IMR-90 (cell line): Measurements from ENCODE around the gene EIF4A3. TPM values are rescaled to one million over a fixed set of nuclear protein-coding genes. Genes with fewer than 3 reads are reported as not detected.
A peak's percentile ranks its signal among the peaks of the same experiment; 100 is the strongest.

Experiments used
- ATAC-seq: fragments of 200-7000 bp; cut with Tn5 transposase; 2 replicates; pipeline ENCODE4 v1.9.1; 2020; ENCODE audit warnings: low read depth, mild to moderate bottlenecking, moderate library complexity
- BruUV-seq: library from RNA; stranded (reverse); fragments of 400-500 nt; replicated peaks from 2 replicates; lab custom pipeline; 2021; lab: Mats Ljungman, UMichigan
- CTCF ChIA-PET: fragments of 300-600 bp; formaldehyde crosslinking; extraction: SDS; loops from one replicate; lab custom pipeline; 2021; ENCODE audit warnings: antibody characterized with exemption; lab: Yijun Ruan, JAX
- POLR2A ChIA-PET: fragments of 300-600 bp; sonication (Branson Sonifier 250); formaldehyde crosslinking; loops from one replicate; lab custom pipeline; 2022; ENCODE audit warnings: antibody characterized with exemption; ENCODE audit not compliant: unreplicated experiment; lab: Charles Lee
- DNase-seq: peaks from one replicate; pipeline ENCODE4 v3.0.0; 2013
- H2AFZ ChIP-seq: replicated peaks from 2 replicates; pipeline ENCODE3; 2013; ENCODE audit warnings: low read length, mild to moderate bottlenecking; ENCODE audit not compliant: poor library complexity
- H2AK5ac ChIP-seq: 2 replicates; pipeline ENCODE4 v1.6.1; 2013; ENCODE audit warnings: low read depth, low read length, inconsistent platforms
- H2AK9ac ChIP-seq: replicated peaks from 2 replicates; pipeline ENCODE3; 2013; ENCODE audit warnings: mild to moderate bottlenecking, low read depth, low read length, moderate library complexity; ENCODE audit not compliant: poor library complexity
- H2BK120ac ChIP-seq: 2 replicates; pipeline ENCODE4 v1.6.1; 2013; ENCODE audit warnings: low read depth, low read length, inconsistent platforms
- H2BK15ac ChIP-seq: 3 replicates; pipeline ENCODE4 v1.6.1; 2013; ENCODE audit warnings: low read depth, low read length, inconsistent platforms
- H2BK20ac ChIP-seq: 2 replicates; pipeline ENCODE4 v1.6.1; 2013; ENCODE audit warnings: low read depth, mild to moderate bottlenecking, inconsistent platforms, low read length, moderate library complexity
- H2BK5ac ChIP-seq: 2 replicates; pipeline ENCODE4 v1.6.1; 2013; ENCODE audit warnings: mild to moderate bottlenecking, low read depth, low read length, inconsistent platforms; ENCODE audit not compliant: poor library complexity, severe bottlenecking
- H3K14ac ChIP-seq: replicated peaks from 2 replicates; pipeline ENCODE4 v1.6.1; 2013; ENCODE audit warnings: low read depth, low read length, inconsistent platforms
- H3K18ac ChIP-seq: 2 replicates; pipeline ENCODE4 v1.6.1; 2013; ENCODE audit warnings: low read depth, low read length, control low read depth
- H3K23ac ChIP-seq: 2 replicates; pipeline ENCODE4 v1.6.1; 2013; ENCODE audit warnings: low read depth, low read length, inconsistent platforms
- H3K27ac ChIP-seq: 2 replicates; pipeline ENCODE4 v1.5.1; 2013; ENCODE audit warnings: mild to moderate bottlenecking, control low read depth, low read length; ENCODE audit not compliant: insufficient read depth
- H3K27me3 ChIP-seq: 2 replicates; pipeline ENCODE4 v1.6.1; 2013; ENCODE audit warnings: low read length; ENCODE audit not compliant: control insufficient read depth, insufficient read depth
- H3K36me3 ChIP-seq: 2 replicates; pipeline ENCODE4 v1.6.1; 2013; ENCODE audit warnings: low read length, mixed read lengths; ENCODE audit not compliant: control insufficient read depth, insufficient read depth
- H3K4ac ChIP-seq: 2 replicates; pipeline ENCODE4 v1.6.1; 2013; ENCODE audit warnings: low read depth, low read length, inconsistent platforms
- H3K4me1 ChIP-seq: 2 replicates; pipeline ENCODE4 v1.6.1; 2013; ENCODE audit warnings: low read length, mixed read lengths; ENCODE audit not compliant: control insufficient read depth, insufficient read depth
- H3K4me2 ChIP-seq: 2 replicates; pipeline ENCODE4 v1.6.1; 2013; ENCODE audit warnings: low read depth, mild to moderate bottlenecking, control low read depth, low read length, moderate library complexity
- H3K4me3 ChIP-seq: 2 replicates; pipeline ENCODE4 v1.5.1; 2013; ENCODE audit warnings: low read depth, mild to moderate bottlenecking, control low read depth, low read length, moderate library complexity; ENCODE audit not compliant: insufficient read depth
- H3K56ac ChIP-seq: 2 replicates; pipeline ENCODE4 v1.6.1; 2013; ENCODE audit warnings: low read length, inconsistent platforms; ENCODE audit not compliant: insufficient read depth; ENCODE audit errors: extremely low read depth
- H3K79me1 ChIP-seq, 2 experiments: 2 replicates each; pipeline ENCODE4 v1.6.1; 2013; ENCODE audit warnings: low read length in 2 of 2, inconsistent platforms in 1 of 2, low read depth in 1 of 2
- H3K9ac ChIP-seq: 2 replicates; pipeline ENCODE4 v1.6.1; 2013; ENCODE audit warnings: low read depth, low read length, control low read depth
- H3K9me1 ChIP-seq: 2 replicates; pipeline ENCODE4 v1.6.1; 2013; ENCODE audit warnings: low read length, inconsistent platforms; ENCODE audit not compliant: insufficient read depth
- H3K9me3 ChIP-seq: 2 replicates; pipeline ENCODE4 v1.6.1; 2013; ENCODE audit warnings: low read length; ENCODE audit not compliant: control insufficient read depth, insufficient read depth
- H4K20me1 ChIP-seq: 2 replicates; pipeline ENCODE4 v1.6.1; 2013; ENCODE audit warnings: low read length, inconsistent platforms; ENCODE audit not compliant: insufficient read depth
- H4K5ac ChIP-seq: 2 replicates; pipeline ENCODE4 v1.6.1; 2013; ENCODE audit warnings: mild to moderate bottlenecking, low read depth, low read length, control low read depth
- H4K8ac ChIP-seq, 2 experiments: 2 replicates each; pipeline ENCODE4 v1.6.1; 2013; ENCODE audit warnings: low read depth in 2 of 2, low read length in 2 of 2, control low read depth in 1 of 2, inconsistent platforms in 1 of 2
- H4K91ac ChIP-seq: 2 replicates; pipeline ENCODE4 v1.6.1; 2013; ENCODE audit warnings: low read depth, low read length, inconsistent platforms; ENCODE audit not compliant: insufficient read depth
- BHLHE40 ChIP-seq: fragments of 150-350 bp; IDR thresholded peaks from 2 replicates; pipeline ENCODE4 v1.6.1; 2016; ENCODE audit warnings: mild to moderate bottlenecking, low read depth, low read length
- CEBPB ChIP-seq: IDR thresholded peaks from 2 replicates; pipeline ENCODE4 v1.6.1; 2012; ENCODE audit warnings: low read depth, low read length, improper control_type of control experiment
- CHD1 ChIP-seq: IDR thresholded peaks from 2 replicates; pipeline ENCODE4 v1.6.1; 2012; ENCODE audit warnings: low read depth, low read length, improper control_type of control experiment
- CTCF ChIP-seq: conservative IDR thresholded peaks from 2 replicates; pipeline ENCODE4 v1.5.1; 2012; ENCODE audit warnings: mild to moderate bottlenecking, low read depth, low read length, improper control_type of control experiment
- ELK1 ChIP-seq: fragments of 150-350 bp; IDR thresholded peaks from 2 replicates; pipeline ENCODE4 v1.6.1; 2016; ENCODE audit warnings: low read depth, mild to moderate bottlenecking, low read length, moderate library complexity, borderline replicate concordance
- FOS ChIP-seq: fragments of 150-350 bp; IDR thresholded peaks from 2 replicates; pipeline ENCODE4 v1.6.1; 2016; ENCODE audit warnings: low read depth, low read length
- MAFK ChIP-seq: IDR thresholded peaks from 2 replicates; pipeline ENCODE4 v1.6.1; 2012; ENCODE audit warnings: low read depth, low read length, improper control_type of control experiment
- MXI1 ChIP-seq: IDR thresholded peaks from 2 replicates; pipeline ENCODE4 v1.6.1; 2012; ENCODE audit warnings: low read depth, mild to moderate bottlenecking, low read length, moderate library complexity, borderline replicate concordance
- NFE2L2 ChIP-seq: fragments of 150-350 bp; IDR thresholded peaks from 2 replicates; pipeline ENCODE4 v1.6.1; 2016; ENCODE audit warnings: low read depth, mild to moderate bottlenecking, low read length
- RAD21 ChIP-seq: IDR thresholded peaks from 2 replicates; pipeline ENCODE4 v1.6.1; 2012; ENCODE audit warnings: low read length, improper control_type of control experiment
- RCOR1 ChIP-seq: IDR thresholded peaks from 2 replicates; pipeline ENCODE4 v1.6.1; 2012; ENCODE audit warnings: mild to moderate bottlenecking, low read length, improper control_type of control experiment; ENCODE audit not compliant: insufficient replicate concordance
- RFX5 ChIP-seq: IDR thresholded peaks from 2 replicates; pipeline ENCODE4 v1.8.0; 2012; ENCODE audit warnings: low read depth, mild to moderate bottlenecking, low read length, moderate library complexity
- SMC3 ChIP-seq: fragments of 150-350 bp; IDR thresholded peaks from 2 replicates; pipeline ENCODE4 v1.6.1; 2016; ENCODE audit warnings: low read depth, mild to moderate bottlenecking, antibody characterized with exemption, low read length, moderate library complexity
- USF2 ChIP-seq: fragments of 150-350 bp; IDR thresholded peaks from 2 replicates; pipeline ENCODE4 v1.6.1; 2017; ENCODE audit warnings: mild to moderate bottlenecking, antibody characterized with exemption, low read length, low read depth
- WGBS, 2 experiments: methylation state at CpG; one replicate each; pipeline versions ENCODE4 v1.1.5 to v1.1.7; 2013; ENCODE audit warnings: missing lambda C conversion rate in 2 of 2; ENCODE audit not compliant: insufficient read length in 1 of 2; ENCODE audit errors: extremely low coverage in 2 of 2; 5-methylcytosine and 5-hydroxymethylcytosine counted together
- dilution Hi-C: fragments of 300-500 bp; cut with HindIII; formaldehyde crosslinking; loops from one replicate; pipeline ENCODE4 v1.14.3; 2018; ENCODE audit warnings: low sequenced_read_pairs; ENCODE audit not compliant: unreplicated experiment
- in situ Hi-C: fragments of 300-500 bp; cut with MboI; formaldehyde crosslinking; loops from 3 replicates; pipeline ENCODE4 v1.14.3; 2019; ENCODE audit warnings: low sequenced_read_pairs, inconsistent platforms, mixed read lengths
- intact Hi-C: fragments of 100-400 bp; cut with micrococcal nuclease; formaldehyde crosslinking; loops from 2 replicates; pipeline ENCODE4 v1.10.0; 2022
- polyA plus RNA-seq, 3 experiments: library from polyadenylated mRNA; depleted of rRNA; stranded (reverse); fragments of >200 nt; gene quantifications; 2 replicates each; pipeline ENCODE4 v1.2.3, GENCODE V29; 2012; ENCODE audit warnings: low replicate concordance in 1 of 3
- total RNA-seq: library from RNA; depleted of rRNA; stranded (reverse); fragments of >200 nt; gene quantifications from 2 replicates; pipeline ENCODE4 v1.2.3, GENCODE V29; 2012

The EIF4A3 gene
- total and polyA plus RNA-seq, 2 of the 4 experiments (the other 2 are of a cell fraction), result 85.3 to 97.1 TPM

- Histone ChIP-seq H3K27me3 (peaks cover 24% of the 10 kb centered on the region), H3K79me1 (no peaks in the 10 kb centered on the region), H3K56ac (no peak overlapping the region), H2BK15ac (no peak overlapping the region), H4K5ac (no peak overlapping the region), H4K91ac (no peak overlapping the region; the same call in 1 of the 2 replicates), H3K27ac (no peak overlapping the region), H3K9me1 (no peaks in the 10 kb centered on the region; the same call in 1 of the 2 replicates), H4K20me1 (no peaks in the 10 kb centered on the region), H3K4me3 (no peak overlapping the region; the same call in 1 of the 2 replicates), H3K4me1 (peaks cover 6% of the 10 kb centered on the region), H3K9me3 (no peaks in the 10 kb centered on the region), H2BK5ac (no peak overlapping the region), H3K18ac (peak overlapping the region; percentile 10; the same call in 1 of the 2 replicates), H3K23ac (no peak overlapping the region), H2BK20ac (no peak overlapping the region), H3K36me3 (no peaks in the 10 kb centered on the region), H2AK9ac (no peak overlapping the region), H2AK5ac (no peak overlapping the region), H2BK120ac (no peak overlapping the region), H3K14ac (no peak overlapping the region), H3K4me2 (peak overlapping the region; percentile 53; the same call in 1 of the 2 replicates), H3K4ac (0 out of 2 replicates have a peak overlapping the region, but pooled peaks have one; percentile 40), H2AFZ (peak overlapping the region; percentile 36), H4K8ac (peak overlapping the region in 1 of 2 experiments; percentile 29; a peak in 1 of 4 replicates), H3K9ac (no peak overlapping the region)
- ChIA-PET CTCF (interaction anchor here (1.2 kb wide), 1 partner anchor 9 kb away, joined by 3 read pairs; no protein-coding TSS in a partner anchor), POLR2A (interaction anchor here (1.1 kb wide), 1 partner anchor 9 kb away, joined by 3 read pairs; no protein-coding TSS in a partner anchor)
- ATAC-seq, result peak; percentile 59
- dilution Hi-C loops (no loop called here), in situ Hi-C loops (no loop called here), intact Hi-C loops (no loop called here)
- 60% methylated on average over 1 of the region's 18 CpGs; no CpG with 5 or more reads in 1 of the 2 experiments for WGBS, 2 experiments
- TF ChIP-seq RAD21 (no peak), BHLHE40 (no peak), FOS (no peak), SMC3 (no peak), NFE2L2 (no peak), CTCF (no peak), CHD1 (no peak), USF2 (no peak), RFX5 (no peak), ELK1 (no peak), MAFK (no peak), MXI1 (no peak), CEBPB (no peak), RCOR1 (no peak)
- DNase-seq, result no peak
- BruUV-seq, result no TSS peak
These were observed 40.6 kb upstream of the EIF4A3 start for GRCh38 chr17:80187515-80187941.
